Activated CD4-positive, alpha-beta memory T cell treated with anti-CD3 and anti-CD28 coated beads, Interleukin-2, amount 10 ng/mL, durations not matched to agents 7 days and 5 days (primary cell): ENCODE measurements around the gene PPP2R1A. TPM values are rescaled to one million over a fixed set of nuclear protein-coding genes. Genes with fewer than 3 reads are reported as not detected.

Experiments
- CTCF ChIA-PET: fragments of 350-600 bp; sonication (Branson Sonifier 250); formaldehyde crosslinking; loops from one replicate; lab custom pipeline; 2021; ENCODE audit warnings: antibody characterized with exemption, inconsistent platforms; lab: Charles Lee
- POLR2A ChIA-PET: fragments of 350-600 bp; sonication (Branson Sonifier 250); formaldehyde crosslinking; loops from one replicate; lab custom pipeline; 2021; ENCODE audit warnings: antibody characterized with exemption; lab: Charles Lee
- DNase-seq: peaks from one replicate; pipeline ENCODE4 v3.0.0-alpha.2; 2020
- H3K27ac Mint-ChIP-seq: one replicate; pipeline ENCODE4 v1.8.0; 2021; ENCODE audit warnings: mild to moderate bottlenecking, mixed read lengths
- H3K27me3 Mint-ChIP-seq: one replicate; pipeline ENCODE4 v1.8.0; 2021; ENCODE audit warnings: mixed read lengths
- H3K36me3 Mint-ChIP-seq: one replicate; pipeline ENCODE4 v1.8.0; 2021; ENCODE audit warnings: low read depth, mixed read lengths
- H3K4me1 Mint-ChIP-seq: one replicate; pipeline ENCODE4 v1.8.0; 2021; ENCODE audit warnings: mixed read lengths
- H3K4me3 Mint-ChIP-seq: one replicate; pipeline ENCODE4 v1.8.0; 2021; ENCODE audit warnings: mild to moderate bottlenecking, mixed read lengths
- H3K9me3 Mint-ChIP-seq: one replicate; pipeline ENCODE4 v1.8.0; 2021; ENCODE audit warnings: mixed read lengths
- total RNA-seq, 2 experiments: library from RNA; stranded (reverse); gene quantifications; one replicate each; pipeline ENCODE4 v1.2.3, GENCODE V29; 2021

Gene PPP2R1A
- total RNA-seq, 2 experiments from 2014 or later, result 203 to 209 TPM

DNA sequence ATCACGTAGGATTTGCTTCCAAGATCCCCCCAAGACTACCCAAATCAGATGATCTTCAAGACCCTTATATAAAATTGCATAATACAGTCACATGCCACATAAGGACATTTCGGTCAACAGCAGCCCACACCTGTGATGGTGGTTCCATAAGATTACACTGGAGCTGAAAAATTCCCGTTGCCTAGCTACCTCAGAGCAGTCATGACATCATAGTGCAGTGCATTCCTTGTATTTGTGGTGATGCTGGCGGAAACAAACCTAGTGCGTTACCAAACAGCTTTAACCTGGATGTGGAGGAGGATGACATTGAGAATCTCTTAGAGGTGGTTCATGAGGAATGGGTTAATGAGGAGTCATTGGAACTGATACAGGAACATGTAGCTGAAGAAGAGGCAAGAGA lies 84.3 kb downstream of the PPP2R1A start:
- peaks cover 41% of the 10 kb centered on the region for H3K4me1 Mint-ChIP-seq

GRCh38 chr19:52275988-52276387 lies 86.1 kb downstream of the PPP2R1A start:
- Mint-ChIP-seq H3K4me1 (peaks cover 28% of the 10 kb centered on the region), H3K27me3 (no peaks in the 10 kb centered on the region), H3K9me3 (peaks cover 64% of the 10 kb centered on the region), H3K4me3 (no peak overlapping the region), H3K27ac (no peak overlapping the region), H3K36me3 (peaks cover 82% of the 10 kb centered on the region)
- no peak for DNase-seq
- POLR2A ChIA-PET, result no interaction called here
- CTCF ChIA-PET, result no interaction called here

More for the DNA sequence above, 84.3 kb downstream of the PPP2R1A start:
- no peak overlapping the region for H3K27ac Mint-ChIP-seq
- no peak overlapping the region for H3K4me3 Mint-ChIP-seq
- H3K27me3 Mint-ChIP-seq, result no peaks in the 10 kb centered on the region
- DNase-seq, result no peak
- POLR2A ChIA-PET, result no interaction called here
- peaks cover 86% of the 10 kb centered on the region for H3K36me3 Mint-ChIP-seq
- H3K9me3 Mint-ChIP-seq, result peaks cover 66% of the 10 kb centered on the region
- CTCF ChIA-PET, result interaction anchor here (0.6 kb wide), 1 partner anchor 315 kb away, joined by 3 read pairs; no protein-coding TSS in a partner anchor

GRCh38 chr19:52277471-52277870 lies 87.6 kb downstream of the PPP2R1A start:
- Mint-ChIP-seq H3K36me3 (peaks cover 83% of the 10 kb centered on the region), H3K4me3 (no peak overlapping the region), H3K9me3 (peaks cover 59% of the 10 kb centered on the region), H3K27ac (no peak overlapping the region), H3K27me3 (no peaks in the 10 kb centered on the region), H3K4me1 (peaks cover 19% of the 10 kb centered on the region)
- CTCF ChIA-PET, result no interaction called here
- POLR2A ChIA-PET, result no interaction called here
- no peak for DNase-seq

Other genes with a start within 250 kb of the PPP2R1A start
- gene ZNF350, start 203.2 kb upstream of the PPP2R1A start, total RNA-seq, result 10 to 100 TPM; 14.0 to 15.9 TPM
- 10 to 100 TPM; 11.4 to 12.1 TPM for gene ZNF615, start 181.8 kb upstream of the PPP2R1A start, total RNA-seq
- 1 to 10 TPM; 8.0 to 8.2 TPM for gene ZNF614, start 161.7 kb upstream of the PPP2R1A start, total RNA-seq
- 10 to 100 TPM; 12.8 to 13.6 TPM for gene ZNF432, start 141.2 kb upstream of the PPP2R1A start, total RNA-seq
- gene ZNF841, start 94.3 kb upstream of the PPP2R1A start, total RNA-seq, result 10 to 100 TPM; 26.7 to 28.5 TPM
- 1 to 10 TPM; 7.9 to 8.5 TPM for gene ZNF616, start 50.1 kb upstream of the PPP2R1A start, total RNA-seq
- gene ZNF836, start 18.4 kb upstream of the PPP2R1A start, total RNA-seq, result 10 to 100 TPM; 17.3 to 18.0 TPM
- gene ZNF766, start 79.5 kb downstream of the PPP2R1A start, total RNA-seq, result 10 to 100 TPM; 23.3 to 24.1 TPM
- 10 to 100 TPM; 12.4 to 14.0 TPM for gene ZNF480, start 107.1 kb downstream of the PPP2R1A start, total RNA-seq
- 1 to 10 TPM; 1.2 to 1.4 TPM for gene ZNF610, start 146.2 kb downstream of the PPP2R1A start, total RNA-seq
- 10 to 100 TPM; 15.5 to 15.9 TPM for gene ZNF880, start 179.9 kb downstream of the PPP2R1A start, total RNA-seq
- gene ZNF528, start 207.8 kb downstream of the PPP2R1A start, total RNA-seq, result 10 to 100 TPM; 10.8 to 11.7 TPM
- gene ZNF534, start 239.1 kb downstream of the PPP2R1A start, total RNA-seq, result not detected